ENCODE measurements around the gene SLC25A43. TPM values are rescaled to one million over a fixed set of nuclear protein-coding genes. Genes with fewer than 3 reads are reported as not detected.

Gene SLC25A43
- total and polyA plus RNA-seq, 2 experiments from 2014 or later = 8.7 to 8.9 TPM

- TF ChIP-seq REST (IDR thresholded peaks at IDR 0.05; ENCODE audit: unreplicated experiment) (no peak), EZH2phosphoT487 (IDR thresholded peaks at IDR 0.05; ENCODE audit: unreplicated experiment) (no peak), EZH2 (IDR thresholded peaks at IDR 0.05; ENCODE audit: low read depth, unreplicated experiment) (no peak), POLR2AphosphoS5 (IDR thresholded peaks at IDR 0.05; ENCODE audit: low read depth) (no peak), CTCF (conservative IDR thresholded peaks at IDR 0.05; ENCODE audit: low read depth in 2 of 2) (no peak), STAT1 (IDR thresholded peaks at IDR 0.05; ENCODE audit: unreplicated experiment) (no peak), ZNF114 (CRISPR knock-in tag; IDR thresholded peaks at IDR 0.05) (no peak), ETS1 (IDR thresholded peaks at IDR 0.05) (no peak)
These were observed 24.4 kb upstream of the SLC25A43 start (continued) for GRCh38 chrX:119374736-119375135.

- Mint-ChIP-seq H3K27me3 (ENCODE audit: insufficient read depth, low read depth, poor library complexity) (no peaks in the 10 kb centered on the region), H3K36me3 (ENCODE audit: low read depth) (no peaks in the 10 kb centered on the region)
These were observed 23.6 kb upstream of the SLC25A43 start for GRCh38 chrX:119375561-119375960.

More at GRCh38 chrX:119375561-119375960, 23.6 kb upstream of the SLC25A43 start:
- ATAC-seq = no peak
- Histone ChIP-seq H3K4me2 (no peak overlapping the region), H3F3A (replicated peaks; ENCODE audit: low read depth) (no peaks in the 10 kb centered on the region), H4K20me1 (replicated peaks; ENCODE audit: insufficient read depth) (no peaks in the 10 kb centered on the region), H3K4me3 (no peak overlapping the region), H3K79me2 (replicated peaks; ENCODE audit: insufficient read depth) (no peaks in the 10 kb centered on the region), H3K36me3 (ENCODE audit: insufficient read depth) (no peaks in the 10 kb centered on the region), H3K9me2 (ENCODE audit: insufficient read depth) (no peaks in the 10 kb centered on the region), H2AFZ (no peak overlapping the region), H3K27me3 (ENCODE audit: insufficient read depth) (no peaks in the 10 kb centered on the region), H3K27ac (ENCODE audit: low read depth) (no peak overlapping the region), H3K4me1 (ENCODE audit: insufficient read depth) (no peaks in the 10 kb centered on the region)
- TF ChIP-seq CREB1 (CRISPR knock-in tag; IDR thresholded peaks at IDR 0.05; ENCODE audit: low read depth) = no peak
- H3K9me3 Mint-ChIP-seq = no peaks in the 10 kb centered on the region
- H3K4me1 Mint-ChIP-seq = peaks cover 9% of the 10 kb centered on the region
- no peak overlapping the region for H3K27ac Mint-ChIP-seq
- DNase-seq (ENCODE audit: low spot score) = no peak
- H3K4me3 Mint-ChIP-seq = no peak overlapping the region
